GM12865 (cell line): ENCODE data around the gene HOXB3.

Experiments
- DNase-seq: peaks from one replicate; pipeline ENCODE4 v3.0.0; 2010; ENCODE audit warnings: low read depth
- H3K4me3 ChIP-seq: 2 replicates; pipeline ENCODE4 v1.5.1; 2011; ENCODE audit warnings: mild to moderate bottlenecking, low read depth, low read length, control low read depth
- CTCF ChIP-seq: IDR thresholded peaks from 2 replicates; pipeline ENCODE4 v1.5.1; 2011; ENCODE audit warnings: low read length, control low read depth, low read depth, inconsistent platforms; ENCODE audit not compliant: insufficient read depth; ENCODE audit errors: missing control alignments

HOXB3 gene

GRCh38 chr17:48570325-48571023, 19.6 kb downstream of the HOXB3 start:
- no peak for TF ChIP-seq CTCF
- H3K4me3 ChIP-seq = no peak overlapping the region
- no peak for DNase-seq

GRCh38 chr17:48569674-48570324, 20.2 kb downstream of the HOXB3 start:
- DNase-seq = no peak
- TF ChIP-seq CTCF = no peak
- H3K4me3 ChIP-seq = no peak overlapping the region

- no peak for DNase-seq
- H3K4me3 ChIP-seq = no peak overlapping the region
- no peak for TF ChIP-seq CTCF
Observed at GRCh38 chr17:48569240-48569582, 20.8 kb downstream of the HOXB3 start.

GRCh38 chr17:48568499-48569239, 21.4 kb downstream of the HOXB3 start:
- DNase-seq = no peak
- TF ChIP-seq CTCF = no peak
- no peak overlapping the region for H3K4me3 ChIP-seq

GRCh38 chr17:48567646-48568354, 22.2 kb downstream of the HOXB3 start:
- no peak overlapping the region for H3K4me3 ChIP-seq
- no peak for DNase-seq
- TF ChIP-seq CTCF = no peak

GRCh38 chr17:48567209-48567608, 22.8 kb downstream of the HOXB3 start:
- DNase-seq = no peak
- H3K4me3 ChIP-seq = no peak overlapping the region
- TF ChIP-seq CTCF = no peak
